Kasumi-1 (cell line): ENCODE results near the gene LEMD1.
"Not testable (repeated sequence)": the region's sequence is repeated elsewhere in the genome, so short reads cannot be mapped to it uniquely, and the experiment has no call there.

ENCODE experiments used
- DNase-seq, 2 experiments: peaks; one replicate each; lab custom pipeline; 2025; lab: John Stamatoyannopoulos, UW

The LEMD1 gene

DNA sequence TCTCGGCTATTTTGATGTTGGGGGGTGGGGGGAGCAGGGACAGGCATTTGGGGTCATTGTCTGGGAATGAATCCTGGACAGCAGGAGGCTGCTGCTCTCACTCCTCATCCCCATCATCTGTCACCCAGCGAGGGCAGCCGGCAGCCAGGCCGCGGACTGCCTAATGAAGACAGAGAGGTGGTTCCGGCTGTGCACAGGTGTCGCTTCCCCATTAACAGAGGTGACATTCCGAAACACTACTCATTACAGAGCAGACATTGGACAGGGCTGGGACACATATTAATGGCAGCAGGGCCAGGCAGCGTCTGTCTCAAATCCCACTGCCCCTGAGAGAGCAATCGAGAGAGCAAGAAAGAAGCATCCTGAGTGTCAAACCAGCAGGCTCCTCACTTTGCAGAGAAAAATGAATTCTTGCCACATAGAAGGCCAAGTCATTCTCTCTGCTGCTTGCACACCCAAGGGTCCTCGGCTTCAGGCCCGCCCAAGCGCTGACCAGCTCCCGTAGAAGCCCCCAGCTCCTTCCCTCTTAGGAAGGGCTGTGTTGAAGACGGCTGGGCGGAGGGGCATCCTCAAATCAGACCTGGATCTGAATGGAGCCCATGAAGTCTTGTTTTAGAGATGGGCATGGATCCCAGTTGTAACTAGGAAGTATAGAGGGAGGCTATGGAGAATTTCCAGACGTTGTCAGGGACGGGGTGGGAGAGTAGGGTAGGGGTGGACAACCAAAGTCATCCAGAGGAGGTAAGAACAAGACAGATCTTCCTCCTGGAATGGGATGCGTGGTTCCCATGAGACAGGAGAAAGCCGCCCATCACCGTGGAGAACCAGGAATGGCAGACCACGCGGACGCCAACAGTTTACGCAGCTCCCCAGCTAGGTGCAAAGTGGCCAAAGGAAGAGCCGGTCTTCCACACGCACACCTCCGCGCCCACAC lies 8.2 kb upstream of the LEMD1 start:
- DNase-seq = no peak

- no peak for DNase-seq
Observed at GRCh38 chr1:205424901-205425600, 3.2 kb upstream of the LEMD1 start.

DNA sequence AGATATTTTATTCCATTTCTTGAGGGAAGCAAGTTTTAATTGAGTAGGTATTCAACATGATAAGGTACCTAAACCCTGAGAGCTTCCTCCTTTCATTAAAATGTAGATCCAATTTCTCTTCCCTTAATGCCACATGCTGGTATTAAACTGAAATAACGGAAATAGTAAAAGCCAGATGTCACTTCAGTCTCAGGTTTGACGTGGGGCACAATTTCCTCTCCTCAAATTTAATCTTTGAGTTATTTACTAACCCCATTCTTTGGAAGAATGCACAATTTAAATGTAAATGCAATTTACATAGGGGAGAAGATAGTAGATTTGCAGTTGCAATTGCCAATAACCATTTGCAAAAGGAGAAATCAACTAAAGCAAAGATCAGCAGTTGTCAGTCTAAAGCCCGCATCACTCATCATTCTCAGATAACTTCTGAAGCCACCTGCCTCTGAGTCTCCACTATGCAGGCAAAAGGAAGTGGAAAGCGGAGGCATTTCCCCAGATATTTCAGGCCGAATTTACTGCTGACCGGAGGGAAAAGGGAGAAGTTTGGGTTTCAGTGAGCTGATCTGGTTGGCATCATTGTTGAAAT lies 2.1 kb upstream of the LEMD1 start:
- DNase-seq = no peak

- no peak for DNase-seq
Observed at GRCh38 chr1:205422993-205423642, 1.3 kb upstream of the LEMD1 start.

- no peak for DNase-seq
Observed at GRCh38 chr1:205420938-205421337, 918 bp downstream of the LEMD1 start.

DNA sequence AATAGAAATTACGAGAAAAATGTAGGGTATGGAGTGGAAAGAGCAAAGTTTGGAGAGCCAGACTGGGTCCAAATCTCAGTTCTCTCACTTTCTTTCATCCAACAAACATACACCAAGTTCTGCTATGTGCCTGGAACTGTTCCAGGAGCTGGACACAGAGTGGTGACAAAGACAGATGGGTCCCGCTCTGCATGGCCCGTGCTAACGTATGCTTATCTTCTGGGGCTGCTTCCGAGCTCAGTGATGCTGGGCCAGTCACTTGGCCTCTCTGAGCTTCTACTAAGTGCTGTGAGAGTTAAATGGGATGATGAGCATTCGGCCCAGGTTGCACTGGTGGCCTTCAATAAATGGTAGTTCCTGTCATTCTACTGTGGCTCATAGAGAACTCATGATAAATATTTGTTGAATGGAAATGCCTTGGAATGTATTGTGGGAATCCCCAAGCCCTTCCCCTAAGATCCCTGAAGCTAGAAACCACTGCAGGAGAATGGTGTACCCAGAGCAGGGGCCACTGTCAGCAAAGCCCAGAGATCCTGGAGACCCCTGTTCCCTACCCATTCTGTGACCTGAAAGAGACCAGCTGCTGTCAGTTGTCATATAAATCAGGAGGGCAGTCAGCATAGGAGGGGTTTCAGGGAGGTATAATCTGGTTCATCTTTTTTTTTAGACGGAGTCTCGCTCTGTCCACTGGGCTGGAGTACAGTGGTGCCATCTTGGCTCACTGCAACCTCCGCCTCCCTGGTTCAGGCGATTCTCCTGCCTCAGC lies 3.8 kb downstream of the LEMD1 start:
- no peak for DNase-seq

GRCh38 chr1:205416322-205416721 lies 5.5 kb downstream of the LEMD1 start:
- DNase-seq = no peak

DNA sequence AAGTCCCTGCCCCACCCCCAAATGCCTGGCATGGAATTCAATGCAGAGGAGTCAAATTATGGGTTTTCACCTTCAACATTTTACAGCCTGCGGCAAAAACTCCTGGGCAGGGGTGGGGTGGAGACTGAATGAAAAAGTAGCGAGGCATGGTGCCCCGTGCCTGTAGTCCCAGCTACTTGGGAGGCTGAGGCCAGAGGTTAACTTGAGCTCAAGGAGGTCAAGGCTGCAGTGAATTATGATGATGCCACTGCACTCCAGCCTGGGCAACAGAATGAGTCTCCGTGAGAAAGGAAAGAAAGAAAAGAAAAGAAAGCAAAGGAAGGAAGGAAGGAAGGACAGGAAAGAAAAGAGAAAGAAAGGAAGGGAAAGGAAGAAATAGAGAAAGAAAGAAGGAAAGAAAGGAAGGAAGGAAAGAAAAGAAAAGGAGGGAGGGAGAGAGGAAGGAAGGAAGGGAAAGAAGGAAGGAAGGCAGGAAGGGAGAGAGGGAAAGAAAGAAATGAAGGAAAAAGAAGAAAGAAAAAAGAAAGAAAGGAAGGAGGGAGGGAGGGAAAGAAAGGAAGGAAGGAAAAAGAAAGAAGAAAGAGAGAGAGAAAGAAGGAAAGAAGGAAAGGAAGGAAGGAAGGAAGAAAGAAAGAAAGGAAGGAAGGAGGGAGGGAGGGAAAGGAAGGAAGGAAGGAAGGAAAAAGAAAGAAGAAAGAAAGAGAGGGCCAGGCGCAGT lies 11.1 kb downstream of the LEMD1 start:
- DNase-seq = no peak

DNA sequence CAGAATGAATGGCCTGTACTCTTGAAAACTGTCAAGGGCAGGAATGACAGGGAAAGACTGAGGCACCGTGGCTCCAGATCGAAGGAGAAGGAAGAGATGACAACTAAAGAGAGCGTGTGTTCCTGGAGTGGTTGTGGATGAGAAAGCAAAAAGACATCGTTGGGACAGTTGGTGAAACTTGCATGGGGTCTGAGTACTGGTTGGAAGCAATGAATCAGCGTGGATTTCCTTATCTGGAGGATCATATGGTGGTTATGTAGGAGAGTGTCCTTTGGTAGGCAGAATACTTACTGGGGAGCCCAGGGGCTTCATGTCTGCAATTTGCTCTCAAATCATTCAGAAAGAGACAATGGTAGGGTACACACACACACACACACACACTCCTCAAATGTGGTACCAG lies 13.9 kb downstream of the LEMD1 start:
- no peak for DNase-seq

- DNase-seq = not testable (repeated sequence)
Observed at GRCh38 chr1:205406252-205406651, 15.6 kb downstream of the LEMD1 start.

DNA sequence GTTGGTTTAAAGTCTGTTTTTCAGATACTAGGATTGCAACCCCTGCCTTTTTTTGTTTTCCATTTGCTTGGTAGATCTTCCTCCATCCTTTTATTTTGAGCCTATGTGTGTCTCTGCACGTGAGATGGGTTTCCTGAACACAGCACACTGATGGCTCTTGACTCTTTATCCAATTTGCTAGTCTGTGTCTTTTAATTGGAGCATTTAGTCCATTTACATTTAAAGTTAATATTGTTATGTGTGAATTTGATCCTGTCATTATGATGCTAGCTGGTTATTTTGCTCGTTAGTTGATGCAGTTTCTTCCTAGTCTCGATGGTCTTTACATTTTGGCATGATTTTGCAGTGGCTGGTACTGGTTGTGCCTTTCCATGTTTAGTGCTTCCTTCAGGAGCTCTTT lies 17.4 kb downstream of the LEMD1 start:
- DNase-seq = not testable (repeated sequence)

GRCh38 chr1:205398586-205398985 lies 23.3 kb downstream of the LEMD1 start:
- no peak for DNase-seq

- DNase-seq = peak; percentile 67 to 73
Observed at GRCh38 chr1:205396967-205397616, 24.8 kb downstream of the LEMD1 start.

GRCh38 chr1:205395616-205396015 lies 26.2 kb downstream of the LEMD1 start:
- DNase-seq = no peak

GRCh38 chr1:205392650-205393049 lies 29.2 kb downstream of the LEMD1 start:
- DNase-seq = no peak

- DNase-seq = no peak
Observed at GRCh38 chr1:205391386-205391785, 30.5 kb downstream of the LEMD1 start.

GRCh38 chr1:205387845-205388244 lies 34.0 kb downstream of the LEMD1 start:
- no peak for DNase-seq

- not testable (repeated sequence) for DNase-seq
Observed at GRCh38 chr1:205382990-205383389, 38.9 kb downstream of the LEMD1 start.

DNA sequence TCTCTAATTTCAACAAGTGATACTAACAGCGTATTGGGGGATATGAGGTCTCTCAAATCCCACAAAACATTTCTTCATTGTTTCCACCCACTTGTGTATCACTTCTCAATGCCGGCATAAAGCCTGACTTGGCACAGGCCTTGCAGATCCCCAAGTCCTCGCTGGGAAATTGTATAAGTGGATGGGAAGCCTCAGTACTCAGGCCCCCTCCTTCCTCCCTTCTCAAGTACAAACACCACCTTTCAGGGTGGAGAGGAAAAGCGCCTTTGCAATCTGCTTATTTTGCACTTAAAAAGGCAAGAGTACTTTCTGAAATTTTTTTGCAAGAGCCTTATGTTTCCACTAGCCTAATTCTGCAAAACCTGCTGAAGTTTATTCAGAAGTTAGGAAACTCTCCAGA lies 39.3 kb downstream of the LEMD1 start:
- no peak for DNase-seq

DNA sequence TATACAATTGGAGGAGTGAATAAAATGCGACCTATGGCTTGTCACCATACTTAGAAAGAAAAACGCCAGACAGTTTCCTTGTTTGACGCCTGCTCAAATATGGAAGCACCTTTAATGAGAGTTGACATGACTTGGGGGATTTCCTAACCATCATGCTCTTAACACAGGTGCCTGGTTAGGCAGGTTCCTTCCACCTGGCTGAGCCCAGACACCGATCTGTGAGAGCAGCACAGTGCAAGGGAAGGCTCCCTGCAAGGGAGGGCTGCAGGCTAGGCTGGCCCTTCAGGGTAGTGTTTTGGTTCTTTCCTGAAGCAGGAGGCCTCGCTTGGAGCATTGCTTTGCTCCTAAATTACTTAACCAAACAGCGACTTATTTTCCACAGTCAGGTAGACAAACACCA lies 40.6 kb downstream of the LEMD1 start:
- no peak for DNase-seq
